Lower lobe of right lung (tissue), 2 donors: Measurements from ENCODE around the gene MCM3AP. TPM values are rescaled to one million over a fixed set of nuclear protein-coding genes. Genes with fewer than 3 reads are reported as not detected.

Experiments used
- ATAC-seq, 2 donors: fragments of 200-7000 bp; cut with Tn5 transposase; one replicate each; pipeline ENCODE4 v1.9.1; 2020 to 2022; ENCODE audit warnings: mild to moderate bottlenecking in 2 of 2, moderate library complexity in 2 of 2
- DNase-seq: peaks from one replicate; pipeline ENCODE4 v3.0.0-alpha.2; 2020
- H3K27ac ChIP-seq: fragments of 200-600 bp; one replicate; pipeline ENCODE4 v1.8.0; 2022
- H3K27me3 ChIP-seq: fragments of 200-600 bp; one replicate; pipeline ENCODE4 v1.8.0; 2022; ENCODE audit warnings: low read depth
- H3K36me3 ChIP-seq: fragments of 200-600 bp; one replicate; pipeline ENCODE4 v1.8.0; 2022; ENCODE audit warnings: mild to moderate bottlenecking
- H3K4me1 ChIP-seq: fragments of 200-600 bp; one replicate; pipeline ENCODE4 v1.8.0; 2022
- H3K4me3 ChIP-seq: fragments of 200-600 bp; one replicate; pipeline ENCODE4 v1.8.0; 2022; ENCODE audit warnings: mild to moderate bottlenecking
- H3K9me3 ChIP-seq: fragments of 200-600 bp; one replicate; pipeline ENCODE4 v1.8.0; 2022
- CTCF ChIP-seq: fragments of 200-600 bp; IDR thresholded peaks from one replicate; pipeline ENCODE4 v1.8.0; 2022; ENCODE audit warnings: antibody characterized with exemption, mild to moderate bottlenecking
- intact Hi-C: fragments of 100-400 bp; cut with DNase I; formaldehyde crosslinking; loops from one replicate; pipeline ENCODE4 v1.11.0; 2022
- total RNA-seq: library from RNA; stranded (reverse); fragmentation: NEBNext Ultra II Directional; extraction: Animal tissue kit (Norgen Biotek cat#: 25700); gene quantifications from one replicate; pipeline ENCODE4 v1.2.1, GENCODE V29; 2021
- donor health status: DM: no; HTN: yes; CAD: no; lungs with severe emphysema.

Gene MCM3AP
- total RNA-seq, 1 donor from 2014 or later: 96.2 TPM

DNA sequence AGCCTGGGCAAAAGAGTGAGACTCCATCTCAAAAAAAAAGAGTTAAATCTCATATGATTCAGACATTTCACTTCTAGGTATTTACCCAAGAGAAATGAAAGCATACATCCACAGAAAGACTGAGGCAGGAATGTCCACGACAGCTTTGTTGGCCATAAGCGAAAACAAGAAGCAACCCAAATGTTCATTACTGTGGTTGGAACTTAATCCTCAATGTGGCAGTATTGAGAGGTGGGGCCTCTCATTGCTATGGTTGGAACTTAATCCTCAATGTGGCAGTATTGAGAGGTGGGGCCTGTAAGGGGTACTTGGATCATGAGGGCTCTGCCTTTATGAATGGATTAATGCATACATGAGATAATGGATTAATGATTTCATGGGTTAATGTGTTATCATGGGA lies 23.0 kb upstream of the MCM3AP start:
- Histone ChIP-seq H3K4me1 (no peaks in the 10 kb centered on the region), H3K9me3 (no peaks in the 10 kb centered on the region), H3K27me3 (no peaks in the 10 kb centered on the region), H3K36me3 (no peaks in the 10 kb centered on the region), H3K27ac (no peak overlapping the region), H3K4me3 (no peak overlapping the region)
- ATAC-seq (no peak), DNase-seq (no peak)
- TF ChIP-seq CTCF: no peak
- intact Hi-C loops: no loop called here

DNA sequence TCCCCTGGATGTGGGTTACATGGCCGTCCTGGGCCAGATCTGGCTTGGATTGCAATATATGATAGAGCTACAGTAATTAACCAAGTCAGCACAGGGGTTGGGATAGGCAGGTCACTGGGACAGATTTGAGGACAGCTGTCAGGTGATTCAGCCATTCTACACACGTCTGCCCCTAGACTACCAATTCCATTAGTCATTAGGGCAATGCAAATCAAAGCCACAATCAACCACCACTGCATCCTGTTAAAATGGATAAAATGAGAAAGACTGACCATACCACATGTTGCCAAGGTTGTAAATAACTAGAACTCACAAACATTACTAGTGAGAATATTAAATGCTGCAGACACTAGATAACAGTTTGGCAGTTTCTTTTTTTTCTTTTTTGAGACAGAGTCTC lies 22.2 kb upstream of the MCM3AP start:
- DNase-seq (no peak), ATAC-seq (no peak)
- Histone ChIP-seq H3K27ac (no peak overlapping the region), H3K36me3 (no peaks in the 10 kb centered on the region), H3K4me3 (no peak overlapping the region), H3K9me3 (no peaks in the 10 kb centered on the region), H3K27me3 (no peaks in the 10 kb centered on the region), H3K4me1 (no peaks in the 10 kb centered on the region)
- intact Hi-C loops: no loop called here
- no peak for TF ChIP-seq CTCF

DNA sequence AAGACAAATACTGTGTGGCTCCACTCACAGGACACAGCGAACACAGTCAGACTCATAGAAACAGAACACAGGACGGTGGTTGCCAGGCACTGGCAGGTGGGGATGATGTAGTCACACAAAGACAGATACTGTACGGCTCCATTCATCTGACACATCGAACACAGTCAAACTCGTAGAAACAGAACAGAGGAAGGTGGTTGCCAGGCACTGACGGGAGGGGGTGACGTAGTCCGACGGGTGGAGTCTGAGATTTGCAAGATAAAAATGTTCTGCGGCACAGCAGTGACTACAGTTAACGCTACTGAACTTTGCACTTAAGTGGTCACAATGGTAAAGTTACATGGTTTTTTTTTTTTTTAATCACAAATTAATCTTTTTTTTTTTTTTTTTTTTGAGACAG lies 19.5 kb upstream of the MCM3AP start:
- Histone ChIP-seq H3K27me3 (no peaks in the 10 kb centered on the region), H3K27ac (no peak overlapping the region), H3K4me1 (no peaks in the 10 kb centered on the region), H3K9me3 (no peaks in the 10 kb centered on the region), H3K36me3 (no peaks in the 10 kb centered on the region), H3K4me3 (no peak overlapping the region)
- DNase-seq: no peak
- no peak for TF ChIP-seq CTCF
- ATAC-seq: peak; percentile 23 to 32
- intact Hi-C loops: no loop called here

- no peaks in the 10 kb centered on the region for H3K9me3 ChIP-seq
- H3K27me3 ChIP-seq: no peaks in the 10 kb centered on the region
- intact Hi-C loops: no loop called here
- H3K4me3 ChIP-seq: no peak overlapping the region
- DNase-seq (no peak), ATAC-seq (no peak)
- H3K36me3 ChIP-seq: no peaks in the 10 kb centered on the region
- H3K4me1 ChIP-seq: no peaks in the 10 kb centered on the region
- H3K27ac ChIP-seq: no peak overlapping the region
- no peak for TF ChIP-seq CTCF
Measured at GRCh38 chr21:46304437-46304836, 19.0 kb upstream of the MCM3AP start.

DNA sequence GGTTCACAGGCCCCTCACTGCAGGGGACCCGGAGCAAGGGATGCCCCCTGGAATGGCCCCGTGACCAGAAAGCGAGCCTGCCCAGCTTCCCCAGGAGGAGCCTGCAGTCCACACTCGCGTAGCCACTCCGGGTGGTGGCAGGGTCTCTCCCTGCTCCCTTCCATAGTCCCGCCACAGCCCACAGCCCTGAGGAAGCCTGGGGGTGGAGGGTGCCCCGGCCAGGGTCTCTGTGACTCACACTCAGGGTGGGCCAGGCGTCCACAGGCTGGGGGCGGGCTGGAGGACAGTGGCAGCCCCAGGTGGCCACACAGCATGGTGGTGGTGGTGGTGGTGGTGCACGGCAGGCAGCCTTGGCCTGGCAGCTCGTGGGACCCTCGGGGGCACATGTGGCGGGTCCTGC lies 16.3 kb upstream of the MCM3AP start:
- no peak overlapping the region for H3K27ac ChIP-seq
- ATAC-seq (peak in 1 of 2 donors; percentile 7), DNase-seq (no peak)
- intact Hi-C loops: no loop called here
- peaks cover 11% of the 10 kb centered on the region for H3K4me1 ChIP-seq
- H3K27me3 ChIP-seq: no peaks in the 10 kb centered on the region
- H3K4me3 ChIP-seq: no peak overlapping the region
- no peaks in the 10 kb centered on the region for H3K36me3 ChIP-seq
- no peaks in the 10 kb centered on the region for H3K9me3 ChIP-seq
- TF ChIP-seq CTCF: no peak

DNA sequence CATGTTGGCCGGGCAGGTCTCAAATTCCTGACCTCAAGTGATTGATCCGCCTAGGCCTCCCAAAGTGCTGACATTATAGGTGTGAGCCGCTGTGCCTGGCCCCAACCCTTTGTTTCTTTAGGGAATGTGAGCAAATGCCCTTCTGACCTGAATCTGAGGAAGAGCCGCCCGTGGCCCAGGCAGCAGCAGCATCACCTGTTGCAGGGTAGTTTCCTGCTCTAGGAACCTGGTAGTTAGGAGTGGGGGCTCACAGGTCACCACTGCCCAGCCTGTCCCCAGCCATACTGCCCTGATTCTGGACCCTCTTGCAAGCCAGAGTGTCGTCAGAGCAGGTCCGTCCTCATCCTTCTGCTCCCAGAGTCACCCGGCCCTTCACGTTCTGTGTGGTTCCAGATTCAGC lies 13.8 kb upstream of the MCM3AP start:
- no peak overlapping the region for H3K27ac ChIP-seq
- TF ChIP-seq CTCF: no peak
- intact Hi-C loops: no loop called here
- H3K36me3 ChIP-seq: no peaks in the 10 kb centered on the region
- no peak overlapping the region for H3K4me3 ChIP-seq
- H3K4me1 ChIP-seq: peaks cover 16% of the 10 kb centered on the region
- H3K9me3 ChIP-seq: no peaks in the 10 kb centered on the region
- peak; percentile 22 for DNase-seq
- no peak for ATAC-seq
- no peaks in the 10 kb centered on the region for H3K27me3 ChIP-seq
